Endothelial cell (in vitro differentiated cells): ENCODE results near the gene CCDC201. TPM values are rescaled to one million over a fixed set of nuclear protein-coding genes. Genes with fewer than 3 reads are reported as not detected.

Experiments used
- DNase-seq: peaks from one replicate; pipeline ENCODE4 v3.0.0; 2021; ENCODE audit warnings: low spot score
- H3K27ac Mint-ChIP-seq: one replicate; pipeline ENCODE4 v1.8.0; 2021; ENCODE audit warnings: mixed read lengths, inconsistent platforms; ENCODE audit not compliant: unreplicated experiment
- H3K27me3 Mint-ChIP-seq: one replicate; pipeline ENCODE4 v1.8.0; 2021; ENCODE audit warnings: mild to moderate bottlenecking, moderate library complexity, mixed read lengths, inconsistent platforms; ENCODE audit not compliant: unreplicated experiment
- H3K36me3 Mint-ChIP-seq: one replicate; pipeline ENCODE4 v1.8.0; 2021; ENCODE audit warnings: mild to moderate bottlenecking, low read depth, mixed read lengths, inconsistent platforms; ENCODE audit not compliant: unreplicated experiment
- H3K4me1 Mint-ChIP-seq: one replicate; pipeline ENCODE4 v1.8.0; 2021; ENCODE audit warnings: mild to moderate bottlenecking, mixed read lengths, inconsistent platforms; ENCODE audit not compliant: unreplicated experiment
- H3K4me3 Mint-ChIP-seq: one replicate; pipeline ENCODE4 v1.8.0; 2021; ENCODE audit warnings: mild to moderate bottlenecking, mixed read lengths, inconsistent platforms; ENCODE audit not compliant: unreplicated experiment
- H3K9me3 Mint-ChIP-seq: one replicate; pipeline ENCODE4 v1.8.0; 2021; ENCODE audit warnings: mixed read lengths, inconsistent platforms; ENCODE audit not compliant: unreplicated experiment
- CTCF ChIP-seq: fragments of 200-600 bp; sonication (generic); IDR thresholded peaks from one replicate; pipeline ENCODE4 v1.5.0; 2021; ENCODE audit warnings: antibody characterized with exemption; ENCODE audit not compliant: unreplicated experiment
- total RNA-seq: library from RNA; stranded (reverse); fragmentation: NEBNext Ultra II Directional; extraction: Animal tissue kit (Norgen Biotek cat#: 25700); gene quantifications from one replicate; pipeline ENCODE4 v1.2.1, GENCODE V29; 2021; ENCODE audit not compliant: unreplicated experiment

CCDC201 gene
- total RNA-seq, 1 donor from 2014 or later, result not detected

GRCh38 chr7:45919993-45920459 lies 47.1 kb upstream of the CCDC201 start:
- Mint-ChIP-seq H3K4me3 (peak overlapping the region; percentile 90), H3K27me3 (peaks cover 25% of the 10 kb centered on the region), H3K36me3 (peaks cover 12% of the 10 kb centered on the region), H3K4me1 (peaks cover 46% of the 10 kb centered on the region), H3K9me3 (no peaks in the 10 kb centered on the region), H3K27ac (no peak overlapping the region)
- DNase-seq, result no peak
- no peak for TF ChIP-seq CTCF

- no peak for TF ChIP-seq CTCF
- Mint-ChIP-seq H3K4me3 (peak overlapping the region; percentile 90), H3K9me3 (no peaks in the 10 kb centered on the region), H3K27ac (no peak overlapping the region), H3K27me3 (peaks cover 21% of the 10 kb centered on the region), H3K36me3 (peaks cover 12% of the 10 kb centered on the region), H3K4me1 (peaks cover 44% of the 10 kb centered on the region)
- DNase-seq, result no peak
Observed at GRCh38 chr7:45919231-45919784, 46.4 kb upstream of the CCDC201 start.

- peaks cover 21% of the 10 kb centered on the region for H3K27me3 Mint-ChIP-seq
- peaks cover 37% of the 10 kb centered on the region for H3K4me1 Mint-ChIP-seq
- peaks cover 15% of the 10 kb centered on the region for H3K36me3 Mint-ChIP-seq
- no peaks in the 10 kb centered on the region for H3K9me3 Mint-ChIP-seq
- no peak overlapping the region for H3K4me3 Mint-ChIP-seq
- no peak overlapping the region for H3K27ac Mint-ChIP-seq
- no peak for TF ChIP-seq CTCF
- no peak for DNase-seq
Observed at GRCh38 chr7:45918556-45918955, 45.7 kb upstream of the CCDC201 start.

- Mint-ChIP-seq H3K4me3 (no peak overlapping the region), H3K36me3 (peaks cover 24% of the 10 kb centered on the region), H3K27me3 (peaks cover 22% of the 10 kb centered on the region), H3K4me1 (peaks cover 29% of the 10 kb centered on the region), H3K9me3 (no peaks in the 10 kb centered on the region), H3K27ac (no peak overlapping the region)
- TF ChIP-seq CTCF, result peak; percentile 94
- peak; percentile 92 for DNase-seq
Observed at GRCh38 chr7:45917658-45918057, 44.8 kb upstream of the CCDC201 start.

DNA sequence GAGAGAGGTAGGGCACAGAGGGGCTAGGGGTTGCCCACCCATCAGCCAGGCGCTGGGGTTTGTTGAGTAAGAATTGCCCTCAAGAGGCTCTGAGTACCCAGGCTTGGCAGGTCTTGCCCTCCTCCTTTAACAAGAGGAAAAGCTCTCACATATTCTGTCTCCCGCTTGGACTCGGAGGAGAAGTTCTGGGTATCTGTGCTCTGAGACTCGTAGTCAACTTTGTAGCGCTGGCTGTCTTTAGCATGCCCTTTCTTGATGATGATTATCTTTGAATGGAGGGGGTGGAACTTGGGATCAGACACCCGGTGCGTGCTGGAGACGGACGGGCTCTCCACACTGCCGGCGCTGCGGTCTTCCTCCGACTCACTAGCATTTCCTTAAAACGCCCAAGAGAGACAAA lies 44.2 kb upstream of the CCDC201 start:
- peak overlapping the region; percentile 68 for H3K4me3 Mint-ChIP-seq
- DNase-seq, result no peak
- no peak for TF ChIP-seq CTCF
- peaks cover 19% of the 10 kb centered on the region for H3K27me3 Mint-ChIP-seq
- peaks cover 23% of the 10 kb centered on the region for H3K4me1 Mint-ChIP-seq
- H3K27ac Mint-ChIP-seq, result no peak overlapping the region
- H3K9me3 Mint-ChIP-seq, result no peaks in the 10 kb centered on the region
- H3K36me3 Mint-ChIP-seq, result peaks cover 27% of the 10 kb centered on the region
